Stimulated activated CD4-positive, alpha-beta T cell treated with anti-CD3 and anti-CD28 coated beads, Interleukin-1b, Interleukin-23, amount 100 ng/mL, for 4 hours (primary cell): Measurements from ENCODE around the gene SMARCAL1.

Source experiments
- DNase-seq, 2 donors: peaks; one replicate each; pipeline ENCODE4 v3.0.0-alpha.2; 2020; ENCODE audit warnings: low read depth in 2 of 2

Gene SMARCAL1

GRCh38 chr2:216392945-216393840 lies 19.1 kb upstream of the SMARCAL1 start:
- no peak for DNase-seq

- no peak for DNase-seq
Observed at GRCh38 chr2:216394881-216395280, 17.4 kb upstream of the SMARCAL1 start.

- DNase-seq = no peak
Observed at GRCh38 chr2:216399621-216400020, 12.7 kb upstream of the SMARCAL1 start.

- no peak for DNase-seq
Observed at GRCh38 chr2:216402751-216403150, 9.5 kb upstream of the SMARCAL1 start.

- peak; percentile 28 to 48 for DNase-seq
Observed at GRCh38 chr2:216404010-216404618, 8.2 kb upstream of the SMARCAL1 start.

GRCh38 chr2:216405588-216405987 lies 6.7 kb upstream of the SMARCAL1 start:
- no peak for DNase-seq

- no peak for DNase-seq
Observed at GRCh38 chr2:216406826-216407225, 5.5 kb upstream of the SMARCAL1 start.

- no peak for DNase-seq
Observed at GRCh38 chr2:216408426-216409290, 3.6 kb upstream of the SMARCAL1 start.

- DNase-seq = no peak
Observed at GRCh38 chr2:216410550-216410949, 1.7 kb upstream of the SMARCAL1 start.

- DNase-seq = no peak
Observed at GRCh38 chr2:216413882-216414281, 1.6 kb downstream of the SMARCAL1 start.

GRCh38 chr2:216414772-216415319 lies 2.6 kb downstream of the SMARCAL1 start:
- DNase-seq = no peak

GRCh38 chr2:216415541-216415940 lies 3.3 kb downstream of the SMARCAL1 start:
- DNase-seq = no peak

GRCh38 chr2:216416571-216417307 lies 4.5 kb downstream of the SMARCAL1 start:
- no peak for DNase-seq

- DNase-seq = no peak
Observed at GRCh38 chr2:216418981-216419380, 6.7 kb downstream of the SMARCAL1 start.

- DNase-seq = no peak
Observed at GRCh38 chr2:216420367-216421101, 8.2 kb downstream of the SMARCAL1 start.

- no peak for DNase-seq
Observed at GRCh38 chr2:216423071-216423470, 10.8 kb downstream of the SMARCAL1 start.

- DNase-seq = no peak
Observed at GRCh38 chr2:216424274-216424673, 12.0 kb downstream of the SMARCAL1 start.

- no peak for DNase-seq
Observed at GRCh38 chr2:216425008-216425787, 12.9 kb downstream of the SMARCAL1 start.

- no peak for DNase-seq
Observed at GRCh38 chr2:216426166-216426777, 14.0 kb downstream of the SMARCAL1 start.
